GM19324 (cell line): ENCODE results near the gene GNA12.
"Not testable (repeated sequence)": the region's sequence is repeated elsewhere in the genome, so short reads cannot be mapped to it uniquely, and the experiment has no call there.

Experiments used
- ATAC-seq: cut with Tn5 transposase; IDR thresholded peaks from one replicate; pipeline ENCODE4 v1.9.1; 2021; ENCODE audit warnings: mild to moderate bottlenecking, moderate library complexity; ENCODE audit not compliant: unreplicated experiment, low FRiP score

GNA12 gene

GRCh38 chr7:2705371-2706096, 138.6 kb downstream of the GNA12 start:
- ATAC-seq, result no peak

GRCh38 chr7:2702594-2702957, 141.5 kb downstream of the GNA12 start:
- ATAC-seq, result no peak

- ATAC-seq, result no peak
Measured at GRCh38 chr7:2701832-2702593, 142.1 kb downstream of the GNA12 start.

GRCh38 chr7:2701424-2701823, 142.7 kb downstream of the GNA12 start:
- ATAC-seq, result no peak

GRCh38 chr7:2700141-2700850, 143.8 kb downstream of the GNA12 start:
- no peak for ATAC-seq

- ATAC-seq, result no peak
Measured at GRCh38 chr7:2699289-2699620, 144.9 kb downstream of the GNA12 start.

- ATAC-seq, result peak; percentile 87
Measured at GRCh38 chr7:2698581-2699288, 145.4 kb downstream of the GNA12 start.

GRCh38 chr7:2694122-2694436, 150.0 kb downstream of the GNA12 start:
- ATAC-seq, result not testable (repeated sequence)

- ATAC-seq, result not testable (repeated sequence)
Measured at GRCh38 chr7:2693420-2694121, 150.5 kb downstream of the GNA12 start.

- ATAC-seq, result no peak
Measured at GRCh38 chr7:2692543-2692942, 151.6 kb downstream of the GNA12 start.

- not testable (repeated sequence) for ATAC-seq
Measured at GRCh38 chr7:2691932-2692439, 152.1 kb downstream of the GNA12 start.

- no peak for ATAC-seq
Measured at GRCh38 chr7:2691011-2691707, 152.9 kb downstream of the GNA12 start.

GRCh38 chr7:2689951-2690705, 154.0 kb downstream of the GNA12 start:
- no peak for ATAC-seq

GRCh38 chr7:2689343-2689847, 154.7 kb downstream of the GNA12 start:
- no peak for ATAC-seq

- ATAC-seq, result peak; percentile 70
Measured at GRCh38 chr7:2688409-2689342, 155.4 kb downstream of the GNA12 start.

- no peak for ATAC-seq
Measured at GRCh38 chr7:2687881-2688318, 156.2 kb downstream of the GNA12 start, which contains the start of gene AMZ1. Gene AMZ1, plus strand, starts transcription at chr7:2688202. Its CDS starts 12,250 bp downstream, at chr7:2700452.

- ATAC-seq, result no peak
Measured at GRCh38 chr7:2687338-2687869, 156.7 kb downstream of the GNA12 start.
